BLaER1 treated with 17β-estradiol and CSF1 and Interleukin-3, amounts not matched to agents 10 nM and 100 nM (cell line): Measurements from ENCODE around the gene ARID5A.

Experiments
- H3K27ac ChIP-seq, 11 experiments: shearing (Covaris generic); formaldehyde crosslinking; 2 replicates each; pipeline ENCODE4 v1.8.1; 2022
- H3K27me3 ChIP-seq, 11 experiments: shearing (Covaris generic); formaldehyde crosslinking; 2 replicates each; pipeline ENCODE4 v1.8.1; 2022
- H3K36me3 ChIP-seq, 11 experiments: shearing (Covaris generic); formaldehyde crosslinking; 2 replicates each; pipeline ENCODE4 v1.8.1; 2022
- H3K4me1 ChIP-seq, 10 experiments: shearing (Covaris generic); formaldehyde crosslinking; 2 replicates each; pipeline ENCODE4 v1.8.1; 2022
- H3K4me2 ChIP-seq, 11 experiments: shearing (Covaris generic); formaldehyde crosslinking; 2 replicates each; pipeline ENCODE4 v1.8.1; 2022
- H3K4me3 ChIP-seq, 10 experiments: shearing (Covaris generic); formaldehyde crosslinking; 2 replicates each; pipeline ENCODE4 v1.8.1; 2022
- H3K9ac ChIP-seq, 11 experiments: shearing (Covaris generic); formaldehyde crosslinking; 2 replicates each; pipeline ENCODE4 v1.8.1; 2022
- H3K9me3 ChIP-seq, 11 experiments: shearing (Covaris generic); formaldehyde crosslinking; replicated peaks in 1 of 11; 2 replicates each; pipeline ENCODE4 v1.8.1; 2022
- H4K20me1 ChIP-seq, 11 experiments: shearing (Covaris generic); formaldehyde crosslinking; 2 replicates each; pipeline ENCODE4 v1.8.1; 2022
- Cebpa-rat ChIP-seq, 11 experiments: shearing (Covaris generic); IDR thresholded peaks; 2 replicates each; pipeline ENCODE4 v1.8.1; 2022

Gene ARID5A

DNA sequence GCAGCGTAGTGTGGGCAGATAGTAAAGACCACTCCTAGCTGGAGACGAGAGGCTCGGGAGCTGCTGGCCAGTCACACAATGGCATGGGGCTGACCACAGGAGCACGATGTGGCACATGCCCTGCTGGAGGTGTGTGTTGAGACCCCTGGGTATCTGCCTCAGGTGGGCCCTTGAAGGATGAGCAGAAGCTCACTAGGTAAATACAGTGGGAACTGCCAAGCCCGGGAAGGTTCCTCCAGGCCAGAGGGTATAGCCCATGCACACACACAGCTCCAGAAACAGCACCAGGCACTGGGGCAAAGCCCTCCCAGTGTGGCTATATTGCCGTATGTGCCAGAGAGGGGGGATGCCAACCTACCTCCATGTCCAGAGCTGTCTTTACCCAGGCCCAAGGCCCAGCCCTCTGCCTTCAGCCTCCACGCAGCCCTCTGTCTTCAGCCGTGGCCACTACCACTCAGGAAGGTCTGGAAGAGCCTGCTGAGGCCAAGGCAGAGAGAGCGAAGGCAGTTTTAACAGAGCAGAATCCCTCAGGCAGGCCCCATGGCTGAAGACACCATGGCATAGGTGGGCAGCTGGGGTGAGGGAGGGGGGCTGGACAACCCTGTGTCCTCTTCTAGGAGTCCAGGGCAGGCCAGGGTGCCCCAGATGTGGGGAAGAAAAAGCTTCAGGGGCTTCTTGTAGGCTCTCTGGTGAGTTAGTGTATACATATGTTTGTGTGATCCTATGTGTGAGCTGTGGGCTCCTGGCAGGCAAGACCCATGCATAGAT is 7.0 kb upstream of the ARID5A start:
- Histone ChIP-seq H3K27ac (peak overlapping the region in 10 of 11 experiments; percentile 68 to 98 (median 92); a peak in 20 of 22 replicates), H3K4me1 (peaks cover 75 to 97% (median 95%) of the 10 kb centered on the region in 10 experiments), H3K9ac (peak overlapping the region; percentile 43 to 91 (median 87); a peak in 20 of 22 replicates)

DNA sequence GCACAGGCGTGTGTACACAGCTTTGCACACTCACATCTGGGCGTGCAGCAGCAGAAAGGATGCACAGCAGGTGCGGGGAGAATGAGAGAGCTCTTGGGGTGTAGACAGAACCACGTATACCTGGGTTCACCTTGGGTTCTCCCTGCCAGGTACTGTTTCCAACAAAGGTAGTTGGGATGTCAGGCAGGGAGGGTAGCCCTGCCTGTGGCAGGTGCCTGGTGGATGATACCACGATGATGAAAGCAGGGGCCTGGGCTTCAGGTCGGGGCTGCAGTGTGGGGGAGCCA is 6.5 kb upstream of the ARID5A start:
- no peaks in the 10 kb centered on the region for H3K9me3 ChIP-seq
- no peaks in the 10 kb centered on the region for H3K36me3 ChIP-seq
- H3K4me2 ChIP-seq: peak overlapping the region; percentile 92 to 100 (median 98)
- peak overlapping the region in 9 of 11 experiments; percentile 19 to 98 (median 92); a peak in 13 of 22 replicates for H3K27ac ChIP-seq
- H3K4me1 ChIP-seq: peaks cover 80 to 97% (median 95%) of the 10 kb centered on the region in 10 experiments
- TF ChIP-seq Cebpa-rat (IDR thresholded peaks at IDR 0.05): no peak
- H3K27me3 ChIP-seq: no peaks in the 10 kb centered on the region
- H4K20me1 ChIP-seq: no peaks in the 10 kb centered on the region
- H3K4me3 ChIP-seq: no peak overlapping the region; a peak in 2 of 20 replicates
- peak overlapping the region in 10 of 11 experiments; percentile 22 to 91 (median 86); a peak in 12 of 22 replicates for H3K9ac ChIP-seq

More for the DNA sequence above, 7.0 kb upstream of the ARID5A start:
- Histone ChIP-seq H3K4me2 (peak overlapping the region; percentile 92 to 100 (median 98)), H3K27me3 (no peaks in the 10 kb centered on the region), H4K20me1 (no peaks in the 10 kb centered on the region), H3K9me3 (no peaks in the 10 kb centered on the region), H3K36me3 (no peaks in the 10 kb centered on the region), H3K4me3 (peak overlapping the region in 2 of 10 experiments; percentile 54 to 58; a peak in 3 of 20 replicates)
- no peak for TF ChIP-seq Cebpa-rat (IDR thresholded peaks at IDR 0.05)

DNA sequence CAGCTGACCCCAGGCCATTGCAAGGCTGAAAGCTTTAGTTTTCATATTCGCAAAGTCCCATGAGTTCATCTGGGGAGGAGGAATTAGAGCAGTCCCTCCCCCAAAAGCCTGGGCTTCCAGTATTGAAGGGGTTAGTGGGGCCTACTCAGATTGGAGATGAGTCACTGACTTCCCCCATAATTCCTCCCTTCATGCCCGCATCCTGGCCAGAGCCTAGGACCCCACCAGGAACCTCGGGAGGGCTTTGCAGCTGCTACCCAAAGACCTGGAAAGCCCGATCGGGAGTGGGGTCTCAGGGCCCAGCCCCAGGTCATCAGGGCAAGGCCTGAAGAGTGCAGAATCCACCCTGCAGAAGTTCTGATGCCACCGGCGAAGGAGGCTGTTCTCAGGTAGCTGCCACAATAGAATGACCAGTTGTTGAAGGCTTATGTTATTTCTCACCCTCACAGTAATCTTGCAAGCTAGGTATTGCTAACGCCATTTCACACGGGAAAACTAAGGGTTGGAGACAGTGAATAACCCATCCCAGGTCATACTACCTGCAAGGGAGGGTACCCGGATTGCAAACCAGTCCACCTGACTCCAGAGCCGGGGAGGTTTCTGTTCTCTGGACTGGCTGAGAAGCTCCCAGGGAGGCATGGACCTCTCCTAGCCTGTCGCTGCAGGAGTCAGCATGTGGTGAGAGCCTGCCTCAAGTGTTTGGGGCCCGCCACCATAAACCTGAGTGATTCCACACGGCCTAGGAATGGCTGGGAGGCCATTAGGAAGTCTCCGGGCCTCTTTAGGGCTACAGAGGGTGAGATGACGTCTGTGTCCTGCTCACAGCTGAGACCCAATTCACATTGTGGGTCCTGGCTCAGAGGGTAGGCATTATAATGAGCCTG is 5.8 kb upstream of the ARID5A start:
- Histone ChIP-seq H3K27ac (peak overlapping the region; percentile 70 to 98 (median 92); a peak in 21 of 22 replicates), H3K9me3 (no peaks in the 10 kb centered on the region), H3K4me3 (peak overlapping the region in 2 of 10 experiments; percentile 45 to 47; a peak in 5 of 20 replicates), H3K4me2 (peak overlapping the region; percentile 92 to 100 (median 98)), H3K9ac (peak overlapping the region; percentile 65 to 90 (median 82); a peak in 20 of 22 replicates), H3K27me3 (no peaks in the 10 kb centered on the region), H3K4me1 (peaks cover 86 to 97% (median 96%) of the 10 kb centered on the region in 10 experiments), H3K36me3 (no peaks in the 10 kb centered on the region), H4K20me1 (no peaks in the 10 kb centered on the region)
- no peak for TF ChIP-seq Cebpa-rat (IDR thresholded peaks at IDR 0.05)

DNA sequence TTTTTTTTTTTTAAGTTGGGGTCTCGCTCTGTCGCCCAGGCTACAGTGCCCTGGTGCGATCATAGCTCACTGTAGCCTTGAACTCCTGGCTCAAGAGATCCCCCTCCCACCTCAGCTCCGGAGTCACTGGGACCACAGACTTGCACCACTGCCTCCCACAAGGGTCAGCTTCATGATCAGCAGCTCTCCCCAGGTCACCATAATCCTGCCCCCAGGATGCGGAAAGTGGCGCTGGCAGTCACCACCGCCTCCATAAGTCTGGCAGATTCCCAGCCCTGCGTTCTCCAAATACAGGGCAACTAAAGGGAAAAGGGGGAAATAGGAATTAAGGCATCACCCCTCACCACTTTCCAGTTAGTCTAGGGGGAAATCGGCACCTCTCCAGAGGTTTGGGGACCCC is 5.2 kb upstream of the ARID5A start:
- Histone ChIP-seq H3K36me3 (no peaks in the 10 kb centered on the region), H3K9ac (peak overlapping the region; percentile 65 to 90 (median 78)), H3K4me1 (peaks cover 93 to 97% (median 96%) of the 10 kb centered on the region in 10 experiments), H3K27ac (peak overlapping the region; percentile 70 to 98 (median 87)), H3K9me3 (no peaks in the 10 kb centered on the region), H3K4me3 (peak overlapping the region; percentile 32 to 61 (median 46)), H3K4me2 (peak overlapping the region; percentile 92 to 100 (median 98)), H4K20me1 (no peaks in the 10 kb centered on the region), H3K27me3 (no peaks in the 10 kb centered on the region)
- TF ChIP-seq Cebpa-rat (IDR thresholded peaks at IDR 0.05): no peak

DNA sequence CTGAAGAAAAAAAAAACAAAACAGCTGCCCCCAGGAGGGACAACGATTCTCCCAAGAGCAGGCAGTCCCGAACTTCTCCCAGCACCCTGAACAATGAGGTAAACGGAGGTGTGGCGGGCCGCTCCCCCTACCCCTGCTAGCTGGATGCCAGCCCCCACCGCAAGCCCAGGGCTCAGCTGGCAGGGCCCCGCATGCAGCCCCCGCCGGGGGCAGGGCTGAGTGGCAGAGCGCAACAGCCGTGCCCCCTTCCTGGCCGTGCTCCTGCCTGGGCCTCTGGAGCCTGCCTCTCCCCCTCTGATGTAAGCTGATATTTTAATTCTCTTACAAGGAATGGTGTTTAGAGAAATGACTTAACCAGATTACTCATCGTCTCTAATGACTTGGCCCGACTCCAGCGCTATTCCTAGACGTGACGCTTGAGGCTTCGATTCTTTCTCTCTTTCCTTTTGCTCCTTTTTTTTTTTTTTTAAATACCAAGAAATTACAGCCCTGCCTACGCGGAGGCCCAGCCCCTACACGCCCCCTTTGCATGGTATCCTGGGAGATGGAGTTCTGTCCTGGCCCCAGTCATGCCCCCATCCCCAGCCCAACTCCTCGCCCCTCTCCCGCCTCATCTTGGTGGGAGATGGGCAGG is 4.6 kb upstream of the ARID5A start:
- peak in 1 of 11 experiments; percentile 42; a peak in 1 of 22 replicates for TF ChIP-seq Cebpa-rat (IDR thresholded peaks at IDR 0.05)
- peak overlapping the region; percentile 32 to 61 (median 46) for H3K4me3 ChIP-seq
- H3K4me1 ChIP-seq: peaks cover 88 to 91% (median 90%) of the 10 kb centered on the region in 10 experiments
- peak overlapping the region; percentile 65 to 90 (median 78) for H3K9ac ChIP-seq
- H3K4me2 ChIP-seq: peak overlapping the region; percentile 92 to 100 (median 98)
- H3K27me3 ChIP-seq: no peaks in the 10 kb centered on the region
- peak overlapping the region; percentile 72 to 98 (median 88) for H3K27ac ChIP-seq
- peaks cover 0 to 3% (median 0%) of the 10 kb centered on the region in 11 experiments; a peak in 6 of 22 replicates for H4K20me1 ChIP-seq
- H3K36me3 ChIP-seq: no peaks in the 10 kb centered on the region
- no peaks in the 10 kb centered on the region for H3K9me3 ChIP-seq

DNA sequence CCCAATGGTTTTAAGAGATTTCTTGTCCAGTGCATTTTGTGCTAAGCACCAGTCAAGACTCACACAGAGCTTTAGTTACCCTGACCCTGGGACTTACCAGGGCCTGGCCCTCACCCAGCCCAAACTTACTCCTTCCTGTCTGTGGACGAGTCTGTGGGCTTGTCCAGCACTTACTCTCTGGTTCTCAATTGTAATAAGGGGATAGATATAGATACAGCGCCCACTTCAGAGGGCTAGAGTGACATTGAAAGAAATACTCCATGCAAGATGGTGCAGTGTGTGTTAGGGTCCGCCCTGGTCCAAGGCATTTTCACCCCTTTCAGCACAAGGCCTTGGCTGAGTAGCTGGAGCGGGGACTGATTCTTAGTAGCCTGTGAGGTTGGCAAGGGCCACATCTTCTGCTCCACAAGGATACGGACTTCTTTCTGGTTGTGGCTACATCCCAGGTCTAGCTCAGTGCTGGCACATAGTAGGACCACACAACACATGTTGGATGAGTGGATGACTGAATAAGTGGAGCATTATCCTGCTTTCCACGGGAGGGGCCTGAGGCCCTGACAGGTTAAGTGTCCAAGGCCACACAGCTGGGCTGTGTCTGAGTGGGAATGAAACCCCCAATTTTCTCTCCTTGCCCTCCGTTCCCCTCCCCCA is 3.8 kb upstream of the ARID5A start:
- H3K9me3 ChIP-seq: no peaks in the 10 kb centered on the region
- H3K27me3 ChIP-seq: no peaks in the 10 kb centered on the region
- peaks cover 84 to 90% (median 89%) of the 10 kb centered on the region in 10 experiments for H3K4me1 ChIP-seq
- peak overlapping the region; percentile 92 to 100 (median 98) for H3K4me2 ChIP-seq
- no peak for TF ChIP-seq Cebpa-rat (IDR thresholded peaks at IDR 0.05)
- peak overlapping the region in 8 of 10 experiments; percentile 6 to 45 (median 21); a peak in 9 of 20 replicates for H3K4me3 ChIP-seq
- peak overlapping the region; percentile 21 to 90 (median 66) for H3K9ac ChIP-seq
- no peaks in the 10 kb centered on the region for H3K36me3 ChIP-seq
- peak overlapping the region; percentile 67 to 98 (median 88) for H3K27ac ChIP-seq
- peaks cover 4 to 11% (median 7%) of the 10 kb centered on the region in 11 experiments; a peak in 21 of 22 replicates for H4K20me1 ChIP-seq

DNA sequence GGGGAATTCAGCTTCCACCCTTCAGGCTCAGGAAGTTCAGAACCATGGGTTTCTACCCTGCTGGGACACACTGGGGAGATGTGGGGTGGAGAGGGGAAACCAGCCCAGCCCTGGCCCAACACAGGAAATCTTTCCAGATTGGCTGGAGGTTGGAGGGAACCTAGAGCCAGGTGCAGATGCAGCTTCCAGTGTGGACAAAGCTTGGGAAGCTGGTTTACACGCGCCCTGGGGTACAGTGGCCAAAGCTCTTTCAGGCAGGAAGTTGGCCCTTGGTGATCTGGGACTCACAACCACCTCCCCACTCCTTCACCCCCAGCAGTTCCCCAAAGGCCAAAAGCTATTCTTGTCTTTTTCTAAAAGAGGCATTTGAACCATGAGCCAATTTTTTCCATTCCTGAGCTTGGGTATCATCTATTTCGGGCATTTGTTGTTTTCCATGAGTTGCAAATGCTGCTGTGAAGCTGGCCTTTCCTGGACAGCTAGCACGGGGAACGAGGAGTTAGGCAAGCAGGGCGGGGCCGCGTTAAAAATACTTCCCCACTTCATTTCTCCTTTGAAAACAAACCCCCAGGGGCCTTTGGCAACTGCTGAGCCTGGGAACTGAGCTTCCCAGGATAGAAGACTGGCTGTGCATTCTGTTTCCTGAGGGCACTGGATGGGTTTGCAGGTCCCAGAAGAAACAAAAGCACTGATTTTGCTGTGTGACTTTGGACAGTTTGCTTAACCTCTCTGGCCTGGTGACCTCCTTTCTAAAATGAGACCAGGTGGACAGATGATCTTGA is 3.1 kb upstream of the ARID5A start:
- no peaks in the 10 kb centered on the region for H3K36me3 ChIP-seq
- H3K27me3 ChIP-seq: no peaks in the 10 kb centered on the region
- H3K4me3 ChIP-seq: peak overlapping the region in 8 of 10 experiments; percentile 5 to 45 (median 19); a peak in 11 of 20 replicates
- H4K20me1 ChIP-seq: peaks cover 12 to 18% (median 14%) of the 10 kb centered on the region in 11 experiments; a peak in 21 of 22 replicates
- peak overlapping the region; percentile 67 to 98 (median 88) for H3K27ac ChIP-seq
- peak overlapping the region; percentile 92 to 100 (median 98) for H3K4me2 ChIP-seq
- no peaks in the 10 kb centered on the region for H3K9me3 ChIP-seq
- H3K4me1 ChIP-seq: peaks cover 77 to 90% (median 89%) of the 10 kb centered on the region in 10 experiments
- peak overlapping the region; percentile 21 to 90 (median 66) for H3K9ac ChIP-seq
- TF ChIP-seq Cebpa-rat (IDR thresholded peaks at IDR 0.05): peak in 6 of 11 experiments; percentile 14 to 90 (median 60); a peak in 8 of 22 replicates
